ENCODE data around the gene CBL. TPM values are rescaled to one million over a fixed set of nuclear protein-coding genes. Genes with fewer than 3 reads are reported as not detected.

CBL gene
- total RNA-seq, 1 donor, result 9.0 TPM

DNA sequence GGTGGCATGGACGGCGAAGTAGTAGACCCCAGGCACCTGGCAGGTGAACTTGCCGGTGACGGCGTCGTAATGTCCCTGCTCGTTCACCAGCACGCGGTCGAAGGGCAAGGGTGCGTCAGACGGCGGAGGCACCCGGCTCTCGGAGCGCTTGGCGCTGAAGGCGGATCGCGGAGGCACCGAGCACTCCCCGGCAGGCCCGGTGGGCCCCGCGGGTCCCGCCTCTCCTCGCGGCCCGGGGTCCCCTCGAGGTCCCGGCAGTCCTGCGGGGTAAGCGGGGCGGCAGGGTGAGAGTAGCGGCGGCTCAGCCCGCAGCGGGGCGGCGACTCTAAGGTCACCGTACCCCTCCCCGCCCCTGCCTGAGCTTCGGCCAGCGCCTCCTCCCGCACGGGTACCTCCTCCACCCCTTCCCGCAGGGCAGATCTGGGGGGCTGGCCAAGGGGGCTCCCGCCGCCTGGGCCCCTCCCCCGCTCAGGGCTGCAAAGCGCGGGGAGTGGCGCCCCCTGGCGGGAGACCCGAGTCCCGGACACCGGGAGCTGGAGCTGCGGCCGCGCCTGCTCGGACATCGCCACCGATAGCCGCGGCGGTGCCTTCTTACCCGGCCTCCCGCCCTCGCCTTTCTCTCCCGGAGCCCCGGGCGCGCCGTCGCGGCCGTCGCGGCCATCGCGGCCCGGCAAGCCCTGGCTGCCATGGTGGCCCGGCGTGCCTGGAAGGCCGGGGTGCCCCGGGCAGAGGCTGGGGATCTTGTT lies 133.6 kb downstream of the CBL start:
- peaks cover 24% of the 10 kb centered on the region for H3K79me2 ChIP-seq (ENCODE audit: insufficient read depth, low read length)
- peak; percentile 98 for DNase-seq (ENCODE audit: insufficient read length, low spot score, missing footprints)
- TF ChIP-seq, protein P1, sequence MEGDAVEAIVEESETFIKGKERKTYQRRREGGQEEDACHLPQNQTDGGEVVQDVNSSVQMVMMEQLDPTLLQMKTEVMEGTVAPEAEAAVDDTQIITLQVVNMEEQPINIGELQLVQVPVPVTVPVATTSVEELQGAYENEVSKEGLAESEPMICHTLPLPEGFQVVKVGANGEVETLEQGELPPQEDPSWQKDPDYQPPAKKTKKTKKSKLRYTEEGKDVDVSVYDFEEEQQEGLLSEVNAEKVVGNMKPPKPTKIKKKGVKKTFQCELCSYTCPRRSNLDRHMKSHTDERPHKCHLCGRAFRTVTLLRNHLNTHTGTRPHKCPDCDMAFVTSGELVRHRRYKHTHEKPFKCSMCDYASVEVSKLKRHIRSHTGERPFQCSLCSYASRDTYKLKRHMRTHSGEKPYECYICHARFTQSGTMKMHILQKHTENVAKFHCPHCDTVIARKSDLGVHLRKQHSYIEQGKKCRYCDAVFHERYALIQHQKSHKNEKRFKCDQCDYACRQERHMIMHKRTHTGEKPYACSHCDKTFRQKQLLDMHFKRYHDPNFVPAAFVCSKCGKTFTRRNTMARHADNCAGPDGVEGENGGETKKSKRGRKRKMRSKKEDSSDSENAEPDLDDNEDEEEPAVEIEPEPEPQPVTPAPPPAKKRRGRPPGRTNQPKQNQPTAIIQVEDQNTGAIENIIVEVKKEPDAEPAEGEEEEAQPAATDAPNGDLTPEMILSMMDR (IDR thresholded peaks at IDR 0.05; ENCODE audit: extremely low read depth, low read depth, low read length), result peak; percentile 63
- peak overlapping the region; percentile 82 for H3K4me2 ChIP-seq (ENCODE audit: insufficient read depth, low read length)
- H4K20me1 ChIP-seq (ENCODE audit: insufficient read depth, low read length), result peaks cover 12% of the 10 kb centered on the region
- H3K4me3 ChIP-seq (ENCODE audit: insufficient read depth, low read length), result peak overlapping the region; percentile 76
- peak overlapping the region; percentile 12 for H3K27ac ChIP-seq (ENCODE audit: low read depth, low read length)
- H2AFZ ChIP-seq (ENCODE audit: low read length), result peak overlapping the region; percentile 78
- H3K27me3 ChIP-seq (ENCODE audit: insufficient read depth, low read length), result peaks cover 12% of the 10 kb centered on the region
- H3K9me3 ChIP-seq (ENCODE audit: low read depth, low read length), result no peaks in the 10 kb centered on the region
- peaks cover 47% of the 10 kb centered on the region for H3K4me1 ChIP-seq (ENCODE audit: insufficient read depth, low read length)
- peaks cover 6% of the 10 kb centered on the region for H3K36me3 ChIP-seq (ENCODE audit: insufficient read depth, low read length)

DNA sequence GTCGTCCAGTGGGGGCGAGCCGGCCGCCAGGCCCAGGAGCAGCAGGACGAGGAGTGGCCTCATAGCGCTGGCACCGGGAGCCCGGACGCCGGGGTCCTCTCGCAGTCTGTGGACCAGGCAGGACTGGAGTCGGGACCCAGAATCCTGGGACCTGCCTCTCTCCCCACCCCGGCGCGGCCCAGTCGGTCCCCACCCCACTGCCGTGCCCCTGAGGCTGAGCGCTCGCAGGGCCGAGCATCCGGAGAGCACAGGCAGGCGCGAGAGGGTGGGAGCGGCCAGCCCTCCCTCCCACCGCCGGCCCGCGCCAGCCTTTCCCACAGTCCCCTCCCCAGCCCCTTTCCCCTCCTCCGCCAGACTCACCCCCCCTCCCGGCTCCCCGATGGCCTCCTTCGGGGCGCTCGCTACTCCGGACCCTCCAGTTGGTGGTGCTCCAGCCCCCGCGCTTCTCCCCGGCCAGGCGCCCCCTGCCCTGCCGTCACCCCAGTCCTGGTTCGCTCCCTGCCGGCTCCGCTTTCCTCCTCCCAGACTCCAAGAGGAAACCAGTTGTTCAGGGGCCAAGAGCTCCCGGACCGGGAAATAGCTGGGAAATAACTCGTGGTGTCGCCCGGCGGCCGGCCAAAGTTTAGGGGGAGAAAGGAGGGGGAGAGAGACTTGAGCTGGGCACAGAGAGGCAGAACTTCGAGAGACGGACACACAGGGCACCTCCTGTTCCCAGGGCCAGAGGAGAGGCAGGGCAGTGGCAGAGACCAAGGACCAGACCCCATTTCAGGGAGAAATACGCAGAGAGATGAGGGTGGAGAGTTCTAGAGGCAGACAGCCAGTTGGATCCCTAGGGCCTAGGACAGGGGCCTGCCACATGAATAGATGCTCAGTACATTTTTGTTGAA lies 134.4 kb downstream of the CBL start, which contains the start of gene C1QTNF5:
C1QTNF5 (minus strand) TSS at position 549 of the 887 bp plus-strand sequence; CDS start at position 63, 486 bp downstream.
- H3K4me1 ChIP-seq (ENCODE audit: insufficient read depth, low read length), result peaks cover 39% of the 10 kb centered on the region
- H3K27ac ChIP-seq (ENCODE audit: low read depth, low read length), result peak within 1 kb of the TSS; percentile 12
- H3K36me3 ChIP-seq (ENCODE audit: insufficient read depth, low read length), result peaks cover 6% of the 10 kb centered on the region
- H4K20me1 ChIP-seq (ENCODE audit: insufficient read depth, low read length), result peaks cover 10% of the 10 kb centered on the region
- H2AFZ ChIP-seq (ENCODE audit: low read length), result peak within 1 kb of the TSS; percentile 78
- H3K4me2 ChIP-seq (ENCODE audit: insufficient read depth, low read length), result peak within 1 kb of the TSS; percentile 82
- peaks cover 12% of the 10 kb centered on the region for H3K27me3 ChIP-seq (ENCODE audit: insufficient read depth, low read length)
- peaks cover 16% of the 10 kb centered on the region for H3K79me2 ChIP-seq (ENCODE audit: insufficient read depth, low read length)
- H3K9me3 ChIP-seq (ENCODE audit: low read depth, low read length), result no peaks in the 10 kb centered on the region
- DNase-seq (ENCODE audit: insufficient read length, low spot score, missing footprints), result peak; percentile 96
- TF ChIP-seq, protein P1 (IDR thresholded peaks at IDR 0.05; ENCODE audit: extremely low read depth, low read depth, low read length), result no peak
- H3K4me3 ChIP-seq (ENCODE audit: insufficient read depth, low read length), result peak within 1 kb of the TSS; percentile 76

DNA sequence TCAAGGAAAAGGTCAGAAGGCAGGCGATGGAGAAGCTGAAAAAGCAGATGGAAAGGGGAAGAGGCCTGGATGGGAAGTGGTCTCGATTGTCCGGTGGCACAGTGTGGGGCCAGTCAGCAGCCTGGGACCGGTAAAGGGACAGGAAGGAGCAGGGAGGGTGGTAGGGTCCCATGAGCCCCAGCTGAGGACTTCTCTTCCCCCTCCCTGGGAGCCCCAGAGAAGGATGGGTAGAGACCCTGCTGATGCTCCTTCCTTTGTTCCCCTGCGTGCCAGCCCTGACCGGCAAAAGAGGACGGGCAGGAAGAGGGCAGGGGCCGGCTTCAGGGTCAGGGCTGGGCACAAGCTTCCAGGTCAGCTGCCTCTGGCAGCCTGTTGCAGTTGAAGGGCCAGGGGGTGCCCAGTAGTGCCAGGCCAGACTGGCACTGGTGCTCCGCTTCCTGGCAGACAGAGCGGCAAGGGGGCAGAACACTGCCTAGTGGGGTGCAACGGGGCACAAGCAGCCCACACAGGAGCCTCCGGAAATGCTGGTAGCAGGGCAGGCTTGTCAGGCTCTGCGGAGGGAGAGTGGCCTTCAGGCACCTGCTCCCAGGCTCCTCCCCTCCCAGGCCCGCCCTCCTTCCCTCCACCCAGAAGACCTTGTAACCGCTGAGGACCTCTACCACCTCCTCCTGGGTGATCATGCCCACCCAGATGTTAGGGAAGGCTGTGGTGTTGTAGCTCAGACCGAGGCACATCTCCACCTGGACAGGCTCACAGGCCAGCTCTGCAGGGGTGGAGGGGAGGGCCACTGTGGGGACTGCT lies 135.3 kb downstream of the CBL start:
- Histone ChIP-seq H3K79me2 (ENCODE audit: insufficient read depth, low read length) (peaks cover 7% of the 10 kb centered on the region), H2AFZ (ENCODE audit: low read length) (no peak overlapping the region), H4K20me1 (ENCODE audit: insufficient read depth, low read length) (peaks cover 10% of the 10 kb centered on the region), H3K36me3 (ENCODE audit: insufficient read depth, low read length) (peaks cover 4% of the 10 kb centered on the region), H3K4me3 (ENCODE audit: insufficient read depth, low read length) (peak overlapping the region; percentile 76), H3K4me1 (ENCODE audit: insufficient read depth, low read length) (peaks cover 38% of the 10 kb centered on the region), H3K4me2 (ENCODE audit: insufficient read depth, low read length) (peak overlapping the region; percentile 82), H3K27ac (ENCODE audit: low read depth, low read length) (no peak overlapping the region), H3K27me3 (ENCODE audit: insufficient read depth, low read length) (peaks cover 13% of the 10 kb centered on the region), H3K9me3 (ENCODE audit: low read depth, low read length) (no peaks in the 10 kb centered on the region)
- peak; percentile 76 for DNase-seq (ENCODE audit: insufficient read length, low spot score, missing footprints)
- TF ChIP-seq, protein P1 (IDR thresholded peaks at IDR 0.05; ENCODE audit: extremely low read depth, low read depth, low read length), result no peak

Measured in osteoblast (primary cell).